ENCODE results near the gene CCDC186.

- TF ChIP-seq POLR2A (IDR thresholded peaks at IDR 0.05) (no peak), CTCF (IDR thresholded peaks at IDR 0.05) (no peak), POLR2AphosphoS5 (IDR thresholded peaks at IDR 0.05) (no peak)
Observed at GRCh38 chr10:114121031-114121430, 53.0 kb downstream of the CCDC186 start.
